HG03378 (cell line): ENCODE results near the gene TAF1B.
"Not testable (repeated sequence)": the region's sequence is repeated elsewhere in the genome, so short reads cannot be mapped to it uniquely, and the experiment has no call there.

Experiments
- ATAC-seq: cut with Tn5 transposase; IDR thresholded peaks from one replicate; pipeline ENCODE4 v1.9.1; 2021; ENCODE audit warnings: mild to moderate bottlenecking, moderate library complexity; ENCODE audit not compliant: unreplicated experiment

TAF1B gene

GRCh38 chr2:9830685-9831410 lies 12.4 kb upstream of the TAF1B start:
- no peak for ATAC-seq

GRCh38 chr2:9831670-9832069 lies 11.6 kb upstream of the TAF1B start:
- no peak for ATAC-seq

- no peak for ATAC-seq
Observed at GRCh38 chr2:9832586-9832985, 10.7 kb upstream of the TAF1B start.

- ATAC-seq: not testable (repeated sequence)
Observed at GRCh38 chr2:9835068-9835467, 8.2 kb upstream of the TAF1B start.

GRCh38 chr2:9836074-9836473 lies 7.2 kb upstream of the TAF1B start:
- ATAC-seq: no peak

GRCh38 chr2:9836517-9836916 lies 6.8 kb upstream of the TAF1B start:
- no peak for ATAC-seq

GRCh38 chr2:9837451-9837850 lies 5.8 kb upstream of the TAF1B start:
- ATAC-seq: no peak

GRCh38 chr2:9838391-9838790 lies 4.9 kb upstream of the TAF1B start:
- no peak for ATAC-seq

- ATAC-seq: no peak
Observed at GRCh38 chr2:9842487-9843228, 616 bp upstream of the TAF1B start.

- ATAC-seq: no peak
Observed at GRCh38 chr2:9844036-9844483, 786 bp downstream of the TAF1B start.

- no peak for ATAC-seq
Observed at GRCh38 chr2:9844576-9844975, 1.3 kb downstream of the TAF1B start.

GRCh38 chr2:9846554-9846953 lies 3.3 kb downstream of the TAF1B start:
- ATAC-seq: no peak

GRCh38 chr2:9847140-9847539 lies 3.9 kb downstream of the TAF1B start:
- ATAC-seq: no peak

- ATAC-seq: no peak
Observed at GRCh38 chr2:9852881-9853280, 9.6 kb downstream of the TAF1B start.

- ATAC-seq: no peak
Observed at GRCh38 chr2:9857814-9858729, 14.8 kb downstream of the TAF1B start.

GRCh38 chr2:9858730-9859068 lies 15.4 kb downstream of the TAF1B start:
- no peak for ATAC-seq

- not testable (repeated sequence) for ATAC-seq
Observed at GRCh38 chr2:9860922-9861580, 17.8 kb downstream of the TAF1B start.

- no peak for ATAC-seq
Observed at GRCh38 chr2:9867881-9868280, 24.6 kb downstream of the TAF1B start.

- ATAC-seq: no peak
Observed at GRCh38 chr2:9873337-9873736, 30.1 kb downstream of the TAF1B start.

- ATAC-seq: no peak
Observed at GRCh38 chr2:9877026-9877425, 33.8 kb downstream of the TAF1B start.

GRCh38 chr2:9877726-9878125 lies 34.5 kb downstream of the TAF1B start:
- ATAC-seq: no peak
